Thyroid gland (tissue), 4 donors: ENCODE measurements around the gene AARS2. TPM values are rescaled to one million over a fixed set of nuclear protein-coding genes. Genes with fewer than 3 reads are reported as not detected.
"Not testable (repeated sequence)": the region's sequence is repeated elsewhere in the genome, so short reads cannot be mapped to it uniquely, and the experiment has no call there.

ENCODE experiments used
- DNase-seq, 2 donors: peaks; one replicate each; pipeline ENCODE4 v3.0.0-alpha.2; 2019
- H3K27ac ChIP-seq, 3 donors: fragments of 200-600 bp; sonication (generic); 1 replicate in 2 of 3; 2 replicates in 1 of 3; pipeline ENCODE4 v1.5.1; 2016 to 2019; ENCODE audit warnings: mild to moderate bottlenecking in 1 of 3, moderate library complexity in 1 of 3
- H3K27me3 ChIP-seq: fragments of 200-600 bp; sonication (generic); one replicate; pipeline ENCODE4 v1.5.1; 2019
- H3K36me3 ChIP-seq, 2 donors: fragments of 200-600 bp; sonication (generic); one replicate each; pipeline ENCODE4 v1.5.1; 2016 to 2019
- H3K4me1 ChIP-seq, 2 donors: fragments of 200-600 bp; sonication (generic); one replicate each; pipeline ENCODE4 v1.5.1; 2017 to 2019
- H3K4me3 ChIP-seq, 3 donors: fragments of 200-600 bp; sonication (generic); replicated peaks in 1 of 3; 1 replicate in 2 of 3; 2 replicates in 1 of 3; pipeline ENCODE4 v1.5.1; 2016; ENCODE audit warnings: mild to moderate bottlenecking in 1 of 3
- H3K9me3 ChIP-seq: fragments of 200-600 bp; sonication (generic); one replicate; pipeline ENCODE4 v1.5.1; 2017
- POLR2A ChIP-seq, 2 donors: fragments of 450-650 bp; IDR thresholded peaks; one replicate each; pipeline ENCODE4 v1.6.1; 2017; ENCODE audit warnings: antibody characterized with exemption in 2 of 2, mild to moderate bottlenecking in 2 of 2, moderate library complexity in 1 of 2
- WGBS, 2 donors: methylation state at CpG; one replicate each; pipeline ENCODE4 v1.1.5; 2017; 5-methylcytosine and 5-hydroxymethylcytosine counted together
- intact Hi-C: fragments of 100-400 bp; cut with DNase I; formaldehyde crosslinking; loops from one replicate; pipeline ENCODE4 v1.15.1; 2023
- total RNA-seq, 4 donors: library from RNA; depleted of rRNA; stranded (reverse); fragments of >200 nt; gene quantifications; one replicate each; pipeline ENCODE4 v1.2.3, GENCODE V29; 2016
- TF ChIP-seq, protein P1 (sequence below), 6 experiments: fragments of 200-600 bp in 3 of 6; fragments of 450-650 bp in 3 of 6; sonication (generic) in 3 of 6; IDR thresholded peaks; one replicate each; pipeline ENCODE4 v1.5.1; 2016 to 2019; ENCODE audit warnings: antibody characterized with exemption in 6 of 6, mild to moderate bottlenecking in 2 of 6, inconsistent platforms in 1 of 6, moderate library complexity in 1 of 6

Gene AARS2
- total RNA-seq, 4 donors from 2014 or later = 9.7 to 18.0 (median 14.2) TPM

DNA sequence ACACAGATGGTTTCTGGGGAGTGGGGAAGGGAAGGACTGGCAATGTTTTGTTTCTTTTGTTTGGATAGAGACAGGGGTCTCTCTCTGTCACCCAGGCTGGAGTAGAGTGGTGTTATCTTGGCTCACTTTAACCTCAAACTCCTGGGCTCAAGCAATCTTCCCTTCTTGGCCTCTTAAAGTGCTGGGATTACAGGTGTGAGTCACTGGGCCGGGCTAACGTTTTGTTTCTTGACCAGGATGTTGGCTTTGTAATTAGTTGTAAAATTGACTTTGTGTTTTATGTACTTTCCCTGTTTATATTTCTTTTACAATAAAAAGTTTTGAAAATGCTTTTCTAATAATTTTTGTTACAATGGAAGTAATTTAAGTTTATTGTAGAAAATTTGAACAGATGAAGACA, 40.2 kb upstream of the AARS2 start:
- H3K4me1 ChIP-seq = no peaks in the 10 kb centered on the region
- intact Hi-C loops = no loop called here
- no peak for DNase-seq
- no peak overlapping the region for H3K4me3 ChIP-seq
- H3K27ac ChIP-seq = no peak overlapping the region
- 59% methylated on average over 2 of the region's 2 CpGs for WGBS, 2 donors
- no peak for TF ChIP-seq POLR2A (IDR thresholded peaks at IDR 0.05)
- TF ChIP-seq, protein P1, sequence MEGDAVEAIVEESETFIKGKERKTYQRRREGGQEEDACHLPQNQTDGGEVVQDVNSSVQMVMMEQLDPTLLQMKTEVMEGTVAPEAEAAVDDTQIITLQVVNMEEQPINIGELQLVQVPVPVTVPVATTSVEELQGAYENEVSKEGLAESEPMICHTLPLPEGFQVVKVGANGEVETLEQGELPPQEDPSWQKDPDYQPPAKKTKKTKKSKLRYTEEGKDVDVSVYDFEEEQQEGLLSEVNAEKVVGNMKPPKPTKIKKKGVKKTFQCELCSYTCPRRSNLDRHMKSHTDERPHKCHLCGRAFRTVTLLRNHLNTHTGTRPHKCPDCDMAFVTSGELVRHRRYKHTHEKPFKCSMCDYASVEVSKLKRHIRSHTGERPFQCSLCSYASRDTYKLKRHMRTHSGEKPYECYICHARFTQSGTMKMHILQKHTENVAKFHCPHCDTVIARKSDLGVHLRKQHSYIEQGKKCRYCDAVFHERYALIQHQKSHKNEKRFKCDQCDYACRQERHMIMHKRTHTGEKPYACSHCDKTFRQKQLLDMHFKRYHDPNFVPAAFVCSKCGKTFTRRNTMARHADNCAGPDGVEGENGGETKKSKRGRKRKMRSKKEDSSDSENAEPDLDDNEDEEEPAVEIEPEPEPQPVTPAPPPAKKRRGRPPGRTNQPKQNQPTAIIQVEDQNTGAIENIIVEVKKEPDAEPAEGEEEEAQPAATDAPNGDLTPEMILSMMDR (IDR thresholded peaks at IDR 0.05) = no peak
- H3K9me3 ChIP-seq = no peaks in the 10 kb centered on the region
- no peaks in the 10 kb centered on the region for H3K36me3 ChIP-seq
- H3K27me3 ChIP-seq = no peaks in the 10 kb centered on the region

- 86 to 93% methylated on average over 4 of the region's 4 CpGs for WGBS, 2 donors
- intact Hi-C loops = no loop called here
- no peaks in the 10 kb centered on the region for H3K27me3 ChIP-seq
Measured at GRCh38 chr6:44352259-44352658, 39.1 kb upstream of the AARS2 start.

DNA sequence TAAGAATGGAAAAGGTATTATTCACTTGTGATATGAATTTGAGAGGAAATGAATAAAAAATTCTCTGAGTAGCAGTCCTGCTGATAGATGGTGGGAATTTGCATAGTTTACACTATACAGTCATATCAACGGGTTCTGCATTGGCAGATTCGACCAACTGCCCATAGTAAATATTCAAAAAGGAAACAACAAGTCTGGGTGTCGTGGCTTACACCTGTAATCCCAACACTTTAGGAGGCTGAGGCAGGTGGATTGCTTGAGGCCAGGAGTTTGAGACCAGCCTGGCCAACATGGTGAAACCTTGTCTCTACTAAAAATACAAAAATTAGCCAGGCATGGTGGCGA, 37.5 kb upstream of the AARS2 start:
- H3K4me3 ChIP-seq, H3K36me3 ChIP-seq, H3K27ac ChIP-seq, H3K27me3 ChIP-seq, intact Hi-C loops, H3K4me1 ChIP-seq, H3K9me3 ChIP-seq, DNase-seq: not testable (repeated sequence)
- WGBS, 2 donors = 72 to 75% methylated on average over 4 of the region's 4 CpGs

More at GRCh38 chr6:44352259-44352658, 39.1 kb upstream of the AARS2 start:
- Histone ChIP-seq H3K27ac (no peak overlapping the region), H3K36me3 (no peaks in the 10 kb centered on the region), H3K9me3 (no peaks in the 10 kb centered on the region), H3K4me3 (no peak overlapping the region), H3K4me1 (no peaks in the 10 kb centered on the region)
- no peak for DNase-seq
- TF ChIP-seq, protein P1 (IDR thresholded peaks at IDR 0.05) = no peak
- TF ChIP-seq POLR2A (IDR thresholded peaks at IDR 0.05) = no peak

GRCh38 chr6:44349904-44350649, 36.9 kb upstream of the AARS2 start:
- Histone ChIP-seq H3K9me3 (no peaks in the 10 kb centered on the region), H3K27ac (no peak overlapping the region), H3K36me3 (no peaks in the 10 kb centered on the region), H3K27me3 (no peaks in the 10 kb centered on the region), H3K4me3 (no peak overlapping the region), H3K4me1 (no peaks in the 10 kb centered on the region)
- intact Hi-C loops = no loop called here
- 72 to 74% methylated on average over 6 of the region's 6 CpGs for WGBS, 2 donors
- DNase-seq = no peak
- TF ChIP-seq, protein P1 (IDR thresholded peaks at IDR 0.05) = no peak
- no peak for TF ChIP-seq POLR2A (IDR thresholded peaks at IDR 0.05)

DNA sequence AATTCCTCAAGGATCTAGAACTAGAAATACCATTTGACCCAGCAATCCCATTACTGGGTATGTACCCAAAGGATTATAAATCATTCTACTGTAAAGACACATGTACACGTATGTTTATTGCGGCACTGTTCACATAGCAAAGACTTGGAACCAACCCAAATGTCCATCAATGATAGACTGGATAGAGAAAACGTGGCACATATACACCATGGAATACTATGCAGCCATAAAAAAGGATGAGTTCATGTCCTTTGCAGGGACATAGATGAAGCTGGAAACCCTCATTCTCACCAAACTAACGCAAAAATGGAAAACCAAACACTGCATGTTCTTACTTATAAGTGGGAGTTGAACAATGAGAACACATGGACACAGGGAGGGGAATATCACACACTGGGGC, 33.7 kb upstream of the AARS2 start:
- H3K4me1 ChIP-seq, H3K9me3 ChIP-seq, H3K27me3 ChIP-seq, H3K36me3 ChIP-seq, DNase-seq, H3K4me3 ChIP-seq, intact Hi-C loops, H3K27ac ChIP-seq: not testable (repeated sequence)
- WGBS, 2 donors = 85% methylated on average over 4 of the region's 4 CpGs

DNA sequence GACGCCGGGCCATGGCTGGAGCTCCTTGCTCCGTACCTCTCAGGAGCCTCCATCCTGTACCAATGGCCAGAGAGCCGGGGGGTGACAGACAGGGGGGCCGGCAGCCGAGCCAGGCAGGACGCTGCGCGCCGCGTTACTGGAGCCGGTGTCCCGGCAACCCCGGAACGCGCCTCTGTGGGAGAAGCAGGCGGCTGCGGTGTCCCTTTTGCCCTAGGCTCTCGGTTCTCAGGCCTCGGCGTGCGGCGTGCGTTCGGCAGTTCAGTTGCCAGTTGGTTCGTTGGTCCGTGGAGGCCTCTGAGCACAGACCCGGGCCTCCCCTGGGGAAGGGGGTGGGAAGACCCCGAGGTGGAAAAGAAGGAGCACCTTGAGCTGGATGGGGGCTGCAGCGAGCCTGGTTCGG, 29.3 kb upstream of the AARS2 start, which contains the start of gene SPATS1:
TSS of gene SPATS1 (plus strand) at position 162 of the 400 bp plus-strand sequence. CDS start 446 bp downstream, outside the sequence.
- H3K4me3 ChIP-seq = no peak within 1 kb of the TSS

More for the DNA sequence above, 29.3 kb upstream of the AARS2 start, which contains the start of gene SPATS1:
- Histone ChIP-seq H3K4me1 (peaks cover 0 to 5% of the 10 kb centered on the region in 2 donors), H3K27me3 (no peaks in the 10 kb centered on the region), H3K9me3 (no peaks in the 10 kb centered on the region), H3K36me3 (no peaks in the 10 kb centered on the region), H3K27ac (no peak within 1 kb of the TSS)
- DNase-seq = peak; percentile 6 to 10
- intact Hi-C loops = no loop called here
- TF ChIP-seq, protein P1 (IDR thresholded peaks at IDR 0.05) = no peak
- no peak for TF ChIP-seq POLR2A (IDR thresholded peaks at IDR 0.05)
- WGBS, 2 donors = 4 to 13% methylated on average over 5 to 22 of the region's 31 CpGs
